Stimulated activated CD4-positive, alpha-beta T cell treated with anti-CD3 and anti-CD28 coated beads, Interleukin-1b, Interleukin-23, amount 100 ng/mL, for 1 hour (primary cell): Measurements from ENCODE around the gene LAMTOR3.
"Not testable (repeated sequence)": the region's sequence is repeated elsewhere in the genome, so short reads cannot be mapped to it uniquely, and the experiment has no call there.

ENCODE experiments used
- DNase-seq, 2 donors: peaks; one replicate each; pipeline ENCODE4 v3.0.0-alpha.2; 2020; ENCODE audit warnings: low read depth in 2 of 2

The LAMTOR3 gene

GRCh38 chr4:99830051-99830450, 64.2 kb downstream of the LAMTOR3 start:
- not testable (repeated sequence) for DNase-seq

- no peak for DNase-seq
These were observed 65.8 kb downstream of the LAMTOR3 start for GRCh38 chr4:99828477-99828876.
